NCI-H146 treated with DMSO at 0.1 percent for 48 hours (cell line): ENCODE results near the gene ANKDD1A.

Experiments
- DNase-seq: peaks from one replicate; lab custom pipeline; 2025; ENCODE audit not compliant: unreplicated experiment; lab: John Stamatoyannopoulos, UW

ANKDD1A gene

GRCh38 chr15:64960153-64960552 lies 48.5 kb downstream of the ANKDD1A start:
- no peak for DNase-seq

- no peak for DNase-seq
These were observed 49.3 kb downstream of the ANKDD1A start for GRCh38 chr15:64961013-64961412.

GRCh38 chr15:64969401-64969800 lies 57.7 kb downstream of the ANKDD1A start:
- DNase-seq: no peak

DNA sequence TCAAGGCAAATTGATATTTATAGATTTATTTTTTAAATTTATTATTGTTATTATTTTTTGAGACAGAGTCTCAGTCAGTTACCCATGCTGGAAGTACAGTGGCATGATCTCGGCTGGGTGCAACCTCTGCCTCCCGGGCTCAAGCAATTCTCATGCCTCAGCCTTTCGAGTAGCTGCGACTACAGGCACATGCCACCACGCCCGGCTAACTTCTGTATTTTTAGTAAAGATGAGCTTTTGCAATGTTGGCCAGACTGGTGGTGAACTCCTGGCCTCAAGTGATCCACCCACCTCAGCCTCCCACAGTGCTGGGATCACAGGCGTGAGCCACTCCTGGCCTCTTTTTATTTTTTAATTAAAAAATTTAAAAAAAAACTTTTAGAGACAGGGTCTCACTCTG lies 59.0 kb downstream of the ANKDD1A start:
- no peak for DNase-seq

- no peak for DNase-seq
These were observed 63.7 kb downstream of the ANKDD1A start for GRCh38 chr15:64975390-64975789.

DNA sequence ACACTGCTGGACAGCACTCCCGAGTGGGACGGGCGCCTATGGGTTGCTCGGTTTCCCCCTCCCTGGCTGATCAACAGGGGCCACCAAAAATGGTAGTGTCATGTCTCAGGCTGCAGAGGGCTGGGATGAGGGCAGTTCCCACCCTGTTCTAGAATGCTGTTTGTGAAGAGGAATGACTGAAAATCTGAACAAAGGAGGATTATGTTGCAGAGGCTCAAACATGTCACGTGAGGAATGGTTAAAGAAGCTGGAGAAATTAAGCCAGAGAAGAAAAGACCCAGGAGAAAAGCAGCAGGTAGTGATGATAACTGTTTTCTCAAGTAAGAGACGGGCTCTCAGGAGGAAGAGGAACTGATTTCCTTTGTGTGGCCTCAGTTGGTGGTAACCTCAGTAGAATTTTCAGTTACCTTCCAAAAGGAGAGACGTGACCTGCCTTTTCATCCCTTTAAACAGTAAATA lies 67.6 kb downstream of the ANKDD1A start:
- no peak for DNase-seq

GRCh38 chr15:64981812-64982431 lies 70.2 kb downstream of the ANKDD1A start:
- no peak for DNase-seq

GRCh38 chr15:64982472-64982871 lies 70.8 kb downstream of the ANKDD1A start:
- no peak for DNase-seq

- DNase-seq: no peak
These were observed 73.8 kb downstream of the ANKDD1A start for GRCh38 chr15:64985366-64986033.

- DNase-seq: no peak
These were observed 75.4 kb downstream of the ANKDD1A start for GRCh38 chr15:64987136-64987535.

DNA sequence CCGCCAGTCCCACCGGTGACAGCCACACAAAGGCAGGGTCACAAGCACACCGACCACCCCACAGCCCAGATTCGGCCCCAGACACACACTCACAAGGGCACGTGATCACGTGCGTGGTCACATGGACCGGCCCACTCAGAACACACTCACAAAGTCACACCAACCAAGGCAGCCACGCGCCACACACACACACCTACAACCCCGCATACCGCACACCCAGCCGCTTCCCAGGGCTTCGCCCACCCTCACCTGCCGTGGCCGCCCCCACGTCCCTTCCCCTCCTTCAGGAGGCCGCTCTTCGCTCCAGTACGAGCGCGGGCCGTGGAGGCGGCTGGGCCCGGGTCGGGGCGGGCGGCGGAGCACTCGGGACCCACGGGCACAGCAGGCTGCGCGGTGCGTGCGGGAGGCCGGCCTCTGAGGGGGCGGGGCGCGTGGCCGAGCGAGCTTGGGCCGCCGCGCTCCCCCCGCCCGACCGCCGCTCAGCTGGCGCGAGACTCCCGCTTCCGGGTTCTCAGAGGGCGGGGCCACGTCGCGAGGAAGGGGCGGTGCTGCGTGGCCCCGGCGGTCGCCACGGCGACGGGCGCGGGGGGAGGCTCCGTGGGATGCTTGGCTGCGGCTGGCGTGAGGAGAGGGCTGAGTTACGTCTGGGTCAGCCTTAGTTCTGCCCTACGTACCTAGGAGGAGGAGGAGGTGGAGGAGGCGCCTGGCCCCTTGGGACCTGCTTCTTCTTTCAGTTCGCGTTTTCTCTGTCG lies 77.9 kb downstream of the ANKDD1A start, which contains the start of gene SPG21:
Gene SPG21 (minus strand): TSS at position 499 of the 752 bp plus-strand sequence. CDS start 6,345 bp downstream, outside the sequence.
- DNase-seq: peak; percentile 68

- no peak for DNase-seq
These were observed 78.4 kb downstream of the ANKDD1A start for GRCh38 chr15:64990168-64990470.

DNA sequence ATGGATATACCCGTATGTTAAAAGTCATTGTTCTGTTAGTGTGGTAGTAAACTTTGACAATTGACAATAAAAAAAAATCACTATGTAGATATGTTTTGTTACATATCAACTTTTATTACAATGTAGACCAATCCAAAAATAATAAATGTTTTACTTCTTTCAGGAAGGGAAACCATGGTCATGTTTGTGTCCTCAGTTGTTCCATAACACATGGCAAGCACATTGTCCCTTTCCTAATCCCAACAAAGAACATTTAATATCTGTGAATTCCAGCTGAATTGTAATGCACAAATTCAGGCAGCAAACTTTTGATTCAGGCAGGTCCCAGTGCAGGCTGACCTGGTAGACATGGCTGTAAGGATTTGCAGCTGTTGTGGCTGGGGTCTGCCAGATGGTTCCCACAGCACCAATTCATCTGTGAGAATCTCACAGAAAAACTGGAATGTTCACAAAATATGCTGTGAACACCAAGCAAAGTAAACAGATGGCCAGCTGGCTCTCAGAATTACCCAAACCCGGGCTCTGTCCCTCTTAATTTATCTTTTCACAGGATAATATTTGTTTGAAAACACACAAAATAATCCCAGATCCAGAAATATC lies 79.9 kb downstream of the ANKDD1A start:
- DNase-seq: no peak

DNA sequence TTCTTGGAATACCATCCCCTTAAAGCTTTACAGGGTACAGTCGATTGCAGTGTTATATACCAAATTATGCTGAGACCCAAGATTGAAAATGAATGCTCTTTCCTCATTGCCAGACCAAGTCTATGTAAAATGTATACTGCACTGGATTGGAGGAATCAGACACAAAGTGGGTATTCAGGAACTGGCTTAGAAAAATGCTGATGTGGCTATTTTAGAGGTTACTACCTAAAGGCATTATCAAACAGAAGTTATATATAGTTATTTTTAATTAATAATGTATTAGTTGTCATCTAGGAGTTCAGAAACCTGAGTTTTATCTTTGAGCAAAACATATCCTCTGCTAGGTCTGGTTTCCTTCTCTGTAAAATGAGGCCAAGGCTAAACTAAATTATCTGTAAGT lies 81.6 kb downstream of the ANKDD1A start:
- DNase-seq: no peak

DNA sequence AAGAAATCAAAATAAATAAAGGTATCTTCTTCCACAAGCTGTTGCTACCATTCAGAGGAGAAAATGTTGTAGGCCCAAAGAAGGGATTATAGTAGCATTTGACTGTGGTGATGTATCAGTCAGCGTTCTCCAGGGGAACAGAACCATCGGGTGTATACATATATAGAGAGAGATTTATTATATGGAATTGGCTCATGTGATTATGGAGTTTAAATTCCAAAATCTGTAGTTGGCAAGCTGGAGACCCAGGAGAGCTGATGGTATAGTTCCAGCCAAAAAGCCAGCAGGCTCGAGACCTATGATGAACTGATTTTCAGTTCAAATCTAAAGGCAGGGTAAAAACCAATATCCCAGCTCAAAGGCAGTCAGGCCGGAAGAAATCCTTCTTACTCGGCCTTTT lies 85.4 kb downstream of the ANKDD1A start:
- no peak for DNase-seq

DNA sequence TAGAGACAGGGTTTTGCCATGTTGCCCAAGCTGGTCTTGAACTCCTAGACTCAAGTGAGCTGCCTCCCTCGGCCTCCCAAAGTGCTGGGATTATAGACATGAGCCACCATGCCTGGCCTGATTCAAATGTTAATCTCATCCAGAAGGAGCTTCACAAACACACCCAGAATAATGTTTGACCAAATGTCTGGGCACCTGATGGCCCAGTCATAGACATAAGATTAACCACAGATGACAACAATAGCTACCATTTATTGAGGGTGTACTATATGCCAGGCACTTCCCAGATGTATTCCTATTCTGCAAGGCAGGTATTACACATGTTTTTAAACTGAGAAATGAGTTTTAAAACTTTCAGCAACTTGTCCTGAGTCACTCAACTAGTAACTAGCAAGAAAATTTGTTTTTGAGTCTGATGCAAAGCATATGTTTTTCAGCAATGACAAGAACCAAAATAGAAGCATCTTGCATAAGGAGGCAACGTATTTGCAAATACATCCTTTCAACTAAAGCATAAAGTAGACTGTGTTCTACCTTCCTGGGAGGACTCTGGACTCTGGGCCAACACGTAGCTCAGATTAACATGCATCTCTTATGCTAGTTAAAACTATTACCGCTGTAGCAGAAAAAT lies 86.2 kb downstream of the ANKDD1A start:
- DNase-seq: no peak

- DNase-seq: no peak
These were observed 93.3 kb downstream of the ANKDD1A start for GRCh38 chr15:65004993-65005392.

DNA sequence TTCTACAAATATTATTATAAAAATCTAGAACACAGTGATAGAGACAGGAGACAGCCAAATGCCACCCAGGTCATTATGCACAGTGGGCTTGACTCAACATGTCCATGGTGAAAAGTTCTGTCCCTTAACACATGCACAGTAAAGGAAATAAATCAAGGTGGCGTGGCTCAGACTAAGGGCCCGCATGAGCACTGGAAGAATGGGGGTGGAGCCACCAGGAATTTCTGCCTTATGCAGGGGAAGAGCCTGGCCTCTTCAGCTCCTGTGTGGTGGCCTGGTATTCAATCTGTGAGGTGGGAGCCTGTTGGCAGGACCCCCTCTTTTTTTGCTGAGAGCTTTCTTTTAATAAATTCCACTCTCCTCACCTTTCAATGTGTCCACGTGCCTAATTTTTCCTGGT lies 95.2 kb downstream of the ANKDD1A start:
- no peak for DNase-seq
